HG03066 (cell line): ENCODE data around the gene TLR8.

Experiments used
- ATAC-seq: cut with Tn5 transposase; IDR thresholded peaks from one replicate; pipeline ENCODE4 v1.9.1; 2021; ENCODE audit warnings: low read depth; ENCODE audit not compliant: unreplicated experiment

TLR8 gene

GRCh38 chrX:12906046-12906761 is at the start of gene TLR8:
Gene TLR8, plus strand, starts transcription at chrX:12906620. Its CDS starts 87 bp downstream, at chrX:12906707.
- ATAC-seq, result no peak

DNA sequence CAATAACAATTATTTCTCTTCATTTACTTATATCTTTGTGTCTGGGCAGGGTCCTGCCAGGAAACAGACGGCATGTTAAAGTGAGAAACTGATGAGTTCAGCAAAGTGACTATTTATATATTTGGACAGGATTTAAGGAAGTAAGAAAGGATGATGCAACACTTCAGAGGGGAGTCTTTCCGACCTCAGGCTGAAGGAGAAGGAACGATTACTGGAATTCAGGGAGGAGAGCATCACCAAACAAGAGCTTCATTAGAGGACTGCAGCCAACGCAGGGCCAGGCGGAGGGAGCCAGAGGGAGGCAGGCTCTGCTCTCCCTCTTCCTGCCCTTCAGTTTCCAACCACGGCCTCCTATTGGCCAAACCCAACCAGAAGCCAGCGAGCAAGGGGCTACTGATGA is 41.1 kb upstream of the TLR8 start:
- ATAC-seq, result no peak

- ATAC-seq, result no peak
These were observed 39.7 kb upstream of the TLR8 start, which contains the start of gene TLR7 for GRCh38 chrX:12866451-12867377. Gene TLR7, plus strand, starts transcription at chrX:12867072. Its CDS starts 507 bp downstream, at chrX:12867579.

GRCh38 chrX:12867685-12868084 is 38.7 kb upstream of the TLR8 start:
- no peak for ATAC-seq

DNA sequence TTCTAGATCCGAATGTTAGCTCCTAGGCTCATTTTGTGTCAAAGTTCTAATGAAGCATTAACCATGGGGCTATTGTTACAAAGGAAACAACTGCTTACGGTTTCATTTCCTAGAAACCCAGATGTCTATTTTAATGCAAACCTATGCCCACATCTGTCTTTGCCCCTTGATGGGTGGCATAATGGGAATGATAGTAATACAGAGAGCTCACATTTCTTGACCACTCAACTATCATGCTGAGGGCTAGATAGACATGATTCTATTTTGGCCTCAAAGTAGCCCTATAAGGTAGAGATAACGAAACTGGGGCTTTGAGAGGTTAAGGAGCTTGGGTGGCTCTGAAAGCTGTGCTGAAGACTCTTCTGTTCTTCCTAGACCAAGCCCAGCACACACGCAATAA is 37.7 kb upstream of the TLR8 start:
- peak; percentile 56 for ATAC-seq

DNA sequence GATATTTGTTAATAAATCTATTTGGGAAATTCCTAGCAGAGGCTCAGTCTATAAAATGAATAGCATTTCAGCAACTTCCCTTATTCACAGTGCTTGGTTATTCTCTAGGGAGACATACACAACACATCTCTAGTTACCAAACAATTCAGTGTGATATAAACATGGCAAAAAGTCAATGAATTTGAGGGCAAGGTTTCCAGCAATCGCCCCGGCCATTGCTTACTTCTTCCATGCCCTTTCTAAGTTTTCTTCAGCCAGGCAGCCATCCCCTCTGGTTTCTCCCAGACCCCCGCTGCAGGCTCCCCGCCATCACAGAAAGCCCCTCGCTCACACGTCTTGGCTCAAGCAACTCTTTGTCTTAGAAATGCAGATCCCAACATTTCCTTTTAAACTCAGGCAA is 35.2 kb upstream of the TLR8 start:
- ATAC-seq, result no peak

- no peak for ATAC-seq
These were observed 33.7 kb upstream of the TLR8 start for GRCh38 chrX:12872741-12873140.

DNA sequence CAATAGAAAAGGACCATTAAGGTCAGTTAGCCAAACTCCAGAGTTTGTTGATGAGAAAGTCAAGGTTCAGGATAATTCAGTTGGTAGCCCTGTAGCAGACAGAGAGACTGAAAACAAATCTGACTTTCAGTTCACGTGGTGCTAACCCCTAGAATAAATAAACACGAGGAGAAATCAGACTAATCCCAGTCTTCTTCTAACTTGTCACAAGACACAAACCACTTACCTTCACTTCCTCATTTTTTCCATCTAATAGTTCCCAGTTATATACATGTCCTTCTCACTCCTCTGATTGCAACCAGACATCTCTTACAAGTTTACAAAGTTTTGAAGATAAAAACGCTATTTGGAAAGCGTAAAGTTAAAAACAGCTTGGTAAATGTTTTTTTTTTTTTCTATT is 31.8 kb upstream of the TLR8 start:
- no peak for ATAC-seq

GRCh38 chrX:12877386-12877785 is 29.0 kb upstream of the TLR8 start:
- ATAC-seq, result no peak

DNA sequence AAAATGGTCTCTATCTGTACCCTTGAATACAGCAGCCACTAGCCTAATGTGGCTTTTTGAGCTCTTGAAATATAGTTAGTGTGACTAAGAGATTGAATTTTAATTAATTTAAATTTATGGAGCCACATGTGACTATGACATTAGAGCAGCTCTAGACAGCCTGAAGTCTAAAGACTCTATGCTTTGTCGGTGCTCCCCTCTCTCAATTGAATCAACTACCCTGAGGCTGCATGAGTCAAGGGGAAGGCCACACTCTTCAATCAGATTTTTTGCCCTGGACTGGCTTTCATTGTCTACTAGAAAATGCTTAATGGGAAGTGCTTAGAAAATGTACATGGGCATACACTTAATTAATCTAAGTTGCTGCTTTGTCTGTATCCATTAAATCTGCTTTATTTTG is 27.9 kb upstream of the TLR8 start:
- ATAC-seq, result no peak

DNA sequence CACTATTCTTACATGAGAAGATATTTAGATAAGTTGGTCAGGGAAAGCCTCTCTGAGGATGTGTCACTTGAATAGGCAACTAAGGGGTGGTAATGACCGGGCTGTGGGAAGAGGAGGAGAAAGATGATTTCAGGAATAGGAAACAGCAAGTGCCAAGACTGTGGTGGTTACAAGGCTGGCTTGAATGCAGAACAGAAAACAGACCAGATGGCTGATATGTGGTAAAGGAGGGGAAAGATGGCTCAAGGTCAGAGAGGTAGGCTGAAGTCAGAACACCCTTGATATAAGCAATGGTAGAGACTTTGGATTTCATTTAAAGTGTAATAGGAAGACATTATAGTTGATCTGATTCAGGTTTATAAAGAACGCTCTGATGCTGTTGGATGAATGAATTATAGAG is 24.5 kb upstream of the TLR8 start:
- ATAC-seq, result no peak

GRCh38 chrX:12885508-12885907 is 20.9 kb upstream of the TLR8 start:
- no peak for ATAC-seq

DNA sequence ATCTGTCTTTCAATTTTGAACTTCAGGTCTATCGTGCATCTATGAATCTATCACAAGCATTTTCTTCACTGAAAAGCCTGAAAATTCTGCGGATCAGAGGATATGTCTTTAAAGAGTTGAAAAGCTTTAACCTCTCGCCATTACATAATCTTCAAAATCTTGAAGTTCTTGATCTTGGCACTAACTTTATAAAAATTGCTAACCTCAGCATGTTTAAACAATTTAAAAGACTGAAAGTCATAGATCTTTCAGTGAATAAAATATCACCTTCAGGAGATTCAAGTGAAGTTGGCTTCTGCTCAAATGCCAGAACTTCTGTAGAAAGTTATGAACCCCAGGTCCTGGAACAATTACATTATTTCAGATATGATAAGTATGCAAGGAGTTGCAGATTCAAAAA is 19.9 kb upstream of the TLR8 start:
- no peak for ATAC-seq

- ATAC-seq, result no peak
These were observed 19.3 kb upstream of the TLR8 start for GRCh38 chrX:12887141-12887540.

DNA sequence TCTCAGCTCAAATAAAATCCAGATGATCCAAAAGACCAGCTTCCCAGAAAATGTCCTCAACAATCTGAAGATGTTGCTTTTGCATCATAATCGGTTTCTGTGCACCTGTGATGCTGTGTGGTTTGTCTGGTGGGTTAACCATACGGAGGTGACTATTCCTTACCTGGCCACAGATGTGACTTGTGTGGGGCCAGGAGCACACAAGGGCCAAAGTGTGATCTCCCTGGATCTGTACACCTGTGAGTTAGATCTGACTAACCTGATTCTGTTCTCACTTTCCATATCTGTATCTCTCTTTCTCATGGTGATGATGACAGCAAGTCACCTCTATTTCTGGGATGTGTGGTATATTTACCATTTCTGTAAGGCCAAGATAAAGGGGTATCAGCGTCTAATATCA is 18.7 kb upstream of the TLR8 start:
- no peak for ATAC-seq

DNA sequence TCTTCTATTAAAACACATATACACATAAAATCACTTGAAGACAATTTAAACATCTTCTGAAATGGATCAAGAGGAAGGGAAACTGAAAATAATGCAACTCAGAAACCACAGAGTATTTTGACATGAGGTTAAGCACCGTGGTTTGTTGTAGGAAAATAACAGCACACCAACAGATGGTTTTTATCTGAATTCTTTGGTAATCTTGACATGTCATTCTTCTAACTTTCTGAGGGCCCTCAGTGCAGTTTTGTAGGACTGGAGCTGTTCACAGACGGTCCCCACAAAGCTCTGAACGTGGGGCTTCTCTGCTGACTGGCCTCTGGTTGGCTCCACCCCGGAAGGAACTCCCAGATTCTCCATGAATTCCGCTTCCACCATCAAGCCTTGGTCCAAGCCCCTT is 16.0 kb upstream of the TLR8 start:
- ATAC-seq, result peak; percentile 64

DNA sequence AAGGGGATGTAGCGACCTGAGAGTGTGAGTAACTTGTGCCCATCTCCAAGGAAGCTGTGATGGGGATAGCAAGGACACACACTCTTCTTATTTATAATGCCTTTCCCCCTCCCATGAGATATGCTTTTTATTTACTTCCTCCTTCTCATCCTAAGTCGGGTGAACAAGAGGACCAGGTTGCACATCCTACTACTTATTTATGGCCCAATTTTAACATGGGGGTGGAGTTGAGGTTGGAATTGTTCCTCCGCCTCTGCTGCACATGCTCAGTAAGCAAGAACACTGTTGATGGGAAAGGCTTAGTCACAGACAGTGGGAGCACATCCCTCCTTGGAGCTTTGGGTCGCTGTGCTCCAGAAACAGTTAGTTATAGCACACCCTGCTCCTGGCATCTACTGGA is 15.2 kb upstream of the TLR8 start:
- no peak for ATAC-seq

DNA sequence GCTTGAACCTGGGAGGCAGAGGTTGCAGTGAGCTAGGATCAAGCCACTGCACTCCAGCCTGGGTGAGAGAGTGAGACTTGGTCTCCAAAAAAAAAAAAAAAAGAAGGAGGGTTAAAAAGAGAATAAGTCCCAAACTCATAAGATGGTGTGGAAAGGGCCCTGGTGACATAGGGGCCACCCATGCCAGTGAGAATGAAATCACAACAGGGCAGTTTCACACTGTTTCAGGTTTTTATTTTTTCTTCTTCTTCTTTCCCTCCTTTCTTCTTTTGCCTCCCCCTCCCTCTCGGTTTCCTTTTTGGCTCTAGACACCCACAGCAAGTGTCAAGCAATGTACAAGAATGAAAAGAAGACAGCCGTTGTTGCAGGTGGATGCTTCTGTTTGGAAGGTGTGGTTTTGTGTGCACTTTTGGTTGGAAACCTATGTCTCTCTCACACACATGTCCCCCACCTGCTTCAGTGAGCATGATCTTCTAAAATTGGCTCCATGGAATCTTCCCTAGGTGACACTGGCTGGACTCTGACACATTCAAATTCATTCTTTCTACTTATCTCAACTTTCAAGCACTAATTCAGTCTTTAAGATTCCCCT is 14.4 kb upstream of the TLR8 start:
- peak; percentile 44 for ATAC-seq

DNA sequence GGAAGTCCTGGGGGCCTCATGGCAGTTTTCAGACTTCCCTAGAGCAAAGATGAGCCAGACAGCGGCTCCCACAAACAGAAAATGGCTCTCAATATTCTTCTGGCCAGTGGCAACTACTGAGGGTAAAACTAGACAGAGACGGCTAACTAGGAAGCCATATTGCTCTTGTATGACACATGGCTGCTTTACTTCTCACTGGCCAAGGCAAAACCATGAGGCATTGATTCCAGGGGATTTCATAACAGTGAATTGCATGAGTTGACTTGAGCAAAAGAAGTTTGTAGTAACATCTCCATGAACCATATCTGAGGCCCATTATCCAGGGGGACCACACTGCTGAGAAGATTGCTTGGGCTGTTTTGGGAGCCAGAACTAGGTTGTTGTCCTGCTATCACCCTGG is 13.7 kb upstream of the TLR8 start:
- no peak for ATAC-seq

GRCh38 chrX:12894074-12895030 is 12.1 kb upstream of the TLR8 start:
- ATAC-seq, result no peak
